ENCODE data around the gene UBE2E3.

The UBE2E3 gene

GRCh38 chr2:181025004-181025403 lies 44.6 kb downstream of the UBE2E3 start:
- Histone ChIP-seq H3K9me3 (ENCODE audit: control insufficient read depth, insufficient read depth, low read length) (no peaks in the 10 kb centered on the region), H3K79me2 (ENCODE audit: control insufficient read depth, low read length) (peaks cover 29% of the 10 kb centered on the region), H3K4me2 (ENCODE audit: low read length) (no peak overlapping the region), H3K36me3 (ENCODE audit: control insufficient read depth, low read length) (no peaks in the 10 kb centered on the region), H3F3A (ENCODE audit: control insufficient read depth, insufficient read depth) (no peaks in the 10 kb centered on the region), H3K4me1 (ENCODE audit: control insufficient read depth, low read length) (no peaks in the 10 kb centered on the region), H3K27ac (ENCODE audit: low read depth, low read length) (no peak overlapping the region), H4K20me1 (ENCODE audit: control insufficient read depth, insufficient read depth, low read depth, low read length) (no peaks in the 10 kb centered on the region), H3K27me3 (ENCODE audit: control insufficient read depth, low read length) (no peaks in the 10 kb centered on the region), H3K9me2 (replicated peaks; ENCODE audit: control insufficient read depth, low read length) (no peaks in the 10 kb centered on the region), H3K4me3 (ENCODE audit: low read length) (no peak overlapping the region)
- TF ChIP-seq CTCF (IDR thresholded peaks at IDR 0.05; ENCODE audit: low read depth, low read length, poor library complexity, severe bottlenecking) (no peak), EZH2phosphoT487 (IDR thresholded peaks at IDR 0.05; ENCODE audit: borderline replicate concordance, low read length) (no peak)

- Histone ChIP-seq H3K27me3 (ENCODE audit: control insufficient read depth, low read length) (no peaks in the 10 kb centered on the region), H3K4me2 (ENCODE audit: low read length) (no peak overlapping the region), H3K27ac (ENCODE audit: low read depth, low read length) (no peak overlapping the region), H3K36me3 (ENCODE audit: control insufficient read depth, low read length) (no peaks in the 10 kb centered on the region), H4K20me1 (ENCODE audit: control insufficient read depth, insufficient read depth, low read depth, low read length) (no peaks in the 10 kb centered on the region), H3K4me1 (ENCODE audit: control insufficient read depth, low read length) (no peaks in the 10 kb centered on the region), H3K9me2 (replicated peaks; ENCODE audit: control insufficient read depth, low read length) (no peaks in the 10 kb centered on the region), H3K79me2 (ENCODE audit: control insufficient read depth, low read length) (peaks cover 8% of the 10 kb centered on the region), H3F3A (ENCODE audit: control insufficient read depth, insufficient read depth) (no peaks in the 10 kb centered on the region), H3K9me3 (ENCODE audit: control insufficient read depth, insufficient read depth, low read length) (no peaks in the 10 kb centered on the region), H3K4me3 (ENCODE audit: low read length) (no peak overlapping the region)
- TF ChIP-seq CTCF (IDR thresholded peaks at IDR 0.05; ENCODE audit: low read depth, low read length, poor library complexity, severe bottlenecking) (no peak), EZH2phosphoT487 (IDR thresholded peaks at IDR 0.05; ENCODE audit: borderline replicate concordance, low read length) (no peak)
These were observed 56.0 kb downstream of the UBE2E3 start for GRCh38 chr2:181036445-181036844.

- Histone ChIP-seq H4K20me1 (ENCODE audit: control insufficient read depth, insufficient read depth, low read depth, low read length) (no peaks in the 10 kb centered on the region), H3K79me2 (ENCODE audit: control insufficient read depth, low read length) (peaks cover 3% of the 10 kb centered on the region), H3K4me3 (ENCODE audit: low read length) (no peak overlapping the region), H3K27me3 (ENCODE audit: control insufficient read depth, low read length) (no peaks in the 10 kb centered on the region), H3K9me3 (ENCODE audit: control insufficient read depth, insufficient read depth, low read length) (no peaks in the 10 kb centered on the region), H3F3A (ENCODE audit: control insufficient read depth, insufficient read depth) (no peaks in the 10 kb centered on the region), H3K36me3 (ENCODE audit: control insufficient read depth, low read length) (no peaks in the 10 kb centered on the region), H3K9me2 (replicated peaks; ENCODE audit: control insufficient read depth, low read length) (no peaks in the 10 kb centered on the region), H3K4me2 (ENCODE audit: low read length) (no peak overlapping the region), H3K4me1 (ENCODE audit: control insufficient read depth, low read length) (no peaks in the 10 kb centered on the region), H3K27ac (ENCODE audit: low read depth, low read length) (no peak overlapping the region)
- TF ChIP-seq EZH2phosphoT487 (IDR thresholded peaks at IDR 0.05; ENCODE audit: borderline replicate concordance, low read length), result no peak
These were observed 56.6 kb downstream of the UBE2E3 start for GRCh38 chr2:181036848-181037603.

- H3K9me2 ChIP-seq (replicated peaks; ENCODE audit: control insufficient read depth, low read length), result no peaks in the 10 kb centered on the region
- H4K20me1 ChIP-seq (ENCODE audit: control insufficient read depth, insufficient read depth, low read depth, low read length), result no peaks in the 10 kb centered on the region
- H3K4me1 ChIP-seq (ENCODE audit: control insufficient read depth, low read length), result no peaks in the 10 kb centered on the region
- no peaks in the 10 kb centered on the region for H3K36me3 ChIP-seq (ENCODE audit: control insufficient read depth, low read length)
- no peaks in the 10 kb centered on the region; the same call in 1 of the 2 replicates for H3F3A ChIP-seq (ENCODE audit: control insufficient read depth, insufficient read depth)
- H3K27me3 ChIP-seq (ENCODE audit: control insufficient read depth, low read length), result no peaks in the 10 kb centered on the region
- no peaks in the 10 kb centered on the region for H3K9me3 ChIP-seq (ENCODE audit: control insufficient read depth, insufficient read depth, low read length)
- no peak overlapping the region for H3K4me2 ChIP-seq (ENCODE audit: low read length)
- peaks cover 3% of the 10 kb centered on the region for H3K79me2 ChIP-seq (ENCODE audit: control insufficient read depth, low read length)
- no peak for TF ChIP-seq CTCF (IDR thresholded peaks at IDR 0.05; ENCODE audit: low read depth, low read length, poor library complexity, severe bottlenecking)
- no peak for TF ChIP-seq EZH2phosphoT487 (IDR thresholded peaks at IDR 0.05; ENCODE audit: borderline replicate concordance, low read length)
- no peak overlapping the region for H3K4me3 ChIP-seq (ENCODE audit: low read length)
- H3K27ac ChIP-seq (ENCODE audit: low read depth, low read length), result no peak overlapping the region
These were observed 57.5 kb downstream of the UBE2E3 start for GRCh38 chr2:181037922-181038321.

Measured in DOHH2 (cell line).